Occipital lobe (tissue), 2 donors: Measurements from ENCODE around the gene TMEM243. TPM values are rescaled to one million over a fixed set of nuclear protein-coding genes. Genes with fewer than 3 reads are reported as not detected.
"Not testable (repeated sequence)": the region's sequence is repeated elsewhere in the genome, so short reads cannot be mapped to it uniquely, and the experiment has no call there.

Experiments used
- DNase-seq: peaks from one replicate; lab custom pipeline; 2025; lab: John Stamatoyannopoulos, UW
- total RNA-seq: library from RNA; depleted of rRNA; stranded (reverse); fragments of >200 nt; gene quantifications from one replicate; pipeline ENCODE4 v1.2.3, GENCODE V29; 2014

Gene TMEM243, protein sequence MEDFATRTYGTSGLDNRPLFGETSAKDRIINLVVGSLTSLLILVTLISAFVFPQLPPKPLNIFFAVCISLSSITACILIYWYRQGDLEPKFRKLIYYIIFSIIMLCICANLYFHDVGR
- 7.3 TPM for total RNA-seq

DNA sequence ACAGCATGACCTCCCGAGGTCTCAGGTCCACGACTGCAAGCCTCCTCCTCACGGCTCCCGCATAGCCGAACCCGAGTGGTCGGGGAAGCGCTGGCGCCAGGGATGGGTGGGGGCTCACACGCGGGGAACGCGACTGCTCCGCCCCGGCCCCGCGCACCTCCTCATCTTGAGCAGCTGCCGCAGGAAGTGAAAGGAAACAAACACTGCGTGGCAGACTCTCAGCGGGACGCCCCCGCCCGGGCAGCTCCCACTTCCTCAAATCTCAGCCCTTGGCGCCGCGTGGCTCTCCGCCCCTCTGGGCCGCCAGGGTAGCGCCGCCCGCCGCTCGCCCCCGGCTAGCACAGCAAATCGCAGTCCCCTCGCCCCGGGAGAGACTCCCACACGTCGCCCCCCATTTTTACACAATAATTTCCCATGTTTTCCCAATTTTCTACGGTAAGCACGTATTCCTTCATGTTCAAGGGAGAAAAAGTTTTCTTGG is at the start of gene TMEM243:
Gene TMEM243, minus strand, starts transcription at position 188 of the 481 bp plus-strand sequence. CDS start 229 bp downstream, outside the sequence.
- peak; percentile 46 for DNase-seq

- no peak for DNase-seq
Observed at GRCh38 chr7:87267239-87267900, 47.8 kb upstream of the TMEM243 start.

- no peak for DNase-seq
Observed at GRCh38 chr7:87263537-87263936, 44.0 kb upstream of the TMEM243 start.

DNA sequence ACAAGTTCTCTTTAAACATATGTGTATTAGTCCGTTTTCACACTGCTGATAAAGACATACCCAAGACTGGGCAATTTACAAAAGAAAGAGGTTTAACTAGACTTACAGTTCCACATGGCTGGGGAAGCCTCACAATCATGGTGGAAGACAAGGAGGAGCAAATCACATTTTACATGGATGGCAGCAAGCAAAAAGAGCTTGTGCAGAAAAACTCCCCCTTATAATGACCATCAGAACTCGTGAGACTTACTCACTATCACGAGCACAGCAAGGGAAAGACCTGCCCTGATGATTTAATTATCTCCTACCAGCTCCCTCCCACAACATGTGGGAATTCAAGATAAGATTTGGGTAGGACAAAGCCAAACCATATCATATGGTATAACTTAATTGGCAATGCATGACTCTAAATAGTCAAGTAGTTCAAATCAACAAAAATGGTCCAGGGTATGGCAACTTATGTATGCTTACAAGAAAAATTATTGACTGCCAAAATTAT is 34.1 kb upstream of the TMEM243 start:
- no peak for DNase-seq

- not testable (repeated sequence) for DNase-seq
Observed at GRCh38 chr7:87245671-87246070, 26.1 kb upstream of the TMEM243 start.

- not testable (repeated sequence) for DNase-seq
Observed at GRCh38 chr7:87238464-87239051, 19.0 kb upstream of the TMEM243 start.

DNA sequence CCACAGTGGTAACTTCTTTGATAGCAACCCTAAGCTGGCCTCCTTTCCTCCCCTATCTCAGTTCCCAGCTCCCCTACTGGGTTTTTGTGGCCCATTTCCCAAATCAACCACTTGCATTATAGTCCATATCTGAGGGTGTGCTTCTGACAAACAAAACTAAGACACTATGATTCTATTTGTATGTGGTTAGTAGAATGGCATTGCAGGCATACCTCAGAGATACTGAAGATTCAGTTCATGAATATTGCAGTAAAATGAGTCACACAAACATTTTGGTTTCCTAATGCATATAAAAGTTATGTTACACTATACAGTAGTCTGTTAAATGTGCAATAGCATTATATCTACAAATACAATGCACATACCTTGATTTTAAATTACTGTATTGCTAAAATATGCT is 15.4 kb upstream of the TMEM243 start:
- no peak for DNase-seq

DNA sequence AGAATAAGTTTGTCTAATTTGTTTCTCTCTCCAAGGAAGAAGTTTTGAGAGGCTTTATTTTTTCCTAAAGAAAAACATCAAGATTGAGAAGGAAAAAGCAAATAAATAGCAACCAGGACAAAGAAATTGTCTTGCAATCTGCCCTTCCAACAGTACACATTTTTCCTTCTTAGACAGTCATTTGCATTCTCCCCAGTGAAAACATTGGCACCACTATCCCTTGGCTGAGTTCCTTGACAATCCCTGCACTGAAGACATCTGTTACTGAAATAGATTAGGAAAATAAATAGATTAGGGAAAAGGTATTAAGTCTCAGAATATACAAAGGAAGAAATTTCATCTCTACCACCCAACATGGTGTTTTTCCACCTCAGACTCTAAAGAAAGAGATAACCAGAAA is 12.2 kb upstream of the TMEM243 start:
- DNase-seq = no peak

DNA sequence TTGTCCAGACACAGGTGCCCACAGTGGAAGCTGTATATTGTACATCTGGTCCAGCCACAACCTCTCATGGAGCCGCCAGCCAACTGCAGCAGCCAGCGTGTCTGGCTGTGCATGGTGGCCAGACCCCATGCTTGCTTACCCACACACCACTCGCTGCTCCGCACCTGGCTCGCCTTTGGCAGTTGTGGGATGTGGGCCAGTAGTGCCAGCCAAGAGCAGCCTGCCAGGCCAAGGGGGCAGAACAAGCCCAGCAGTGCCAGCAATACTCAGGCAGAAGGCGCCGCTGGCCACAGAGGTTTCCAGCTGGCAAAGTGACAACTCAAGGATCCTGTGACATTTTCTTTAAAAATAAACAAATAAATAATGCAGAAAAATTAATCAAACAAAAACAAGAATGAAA is 11.7 kb upstream of the TMEM243 start:
- DNase-seq = no peak

DNA sequence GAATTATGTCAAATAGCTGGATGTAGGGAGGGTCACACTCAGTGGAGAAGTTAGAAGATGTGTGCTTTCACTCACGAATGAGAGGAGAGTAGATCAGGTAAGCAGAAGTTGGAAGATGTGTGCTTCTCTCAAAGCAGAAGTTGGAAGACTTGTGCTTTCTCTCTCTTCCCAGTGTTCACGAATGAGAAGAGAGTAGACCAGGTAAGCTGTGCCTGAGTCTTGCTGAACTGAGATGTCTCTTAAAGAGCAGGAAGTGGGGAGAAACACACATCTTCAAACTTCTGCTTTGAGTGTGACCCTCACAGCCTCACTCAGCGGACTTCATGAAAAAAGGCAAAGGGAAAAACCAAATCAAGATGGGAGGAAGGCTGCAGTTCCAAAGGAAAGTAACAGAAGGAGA is 7.0 kb upstream of the TMEM243 start:
- no peak for DNase-seq

GRCh38 chr7:87225696-87226095 is 6.2 kb upstream of the TMEM243 start:
- DNase-seq = no peak

- no peak for DNase-seq
Observed at GRCh38 chr7:87223666-87224065, 4.1 kb upstream of the TMEM243 start.

DNA sequence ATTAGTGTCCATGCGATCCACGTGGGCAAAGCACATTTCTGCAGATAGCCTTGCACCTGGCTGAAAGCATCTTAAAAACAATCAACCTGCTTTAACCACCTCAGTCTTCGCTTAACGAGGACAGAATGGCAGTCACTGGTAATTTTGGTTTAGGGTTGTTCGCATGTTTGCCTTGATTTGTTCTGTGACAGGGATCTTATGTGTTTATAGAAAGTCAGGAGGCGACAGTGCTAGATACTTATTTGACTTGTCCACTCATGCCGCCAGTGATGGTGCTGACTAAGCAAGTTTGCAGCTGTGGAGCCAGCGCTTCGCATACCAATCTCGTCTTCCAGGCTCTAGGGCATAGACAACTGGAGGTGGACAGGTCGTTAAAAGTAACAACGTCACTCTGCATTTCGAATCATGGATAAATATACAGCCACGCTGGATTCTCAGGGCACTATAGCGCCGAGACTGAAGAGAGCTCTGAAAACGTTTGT is 1.2 kb upstream of the TMEM243 start:
- peak; percentile 22 for DNase-seq

- DNase-seq = peak; percentile 77
Observed at GRCh38 chr7:87220026-87220733, 648 bp upstream of the TMEM243 start.

DNA sequence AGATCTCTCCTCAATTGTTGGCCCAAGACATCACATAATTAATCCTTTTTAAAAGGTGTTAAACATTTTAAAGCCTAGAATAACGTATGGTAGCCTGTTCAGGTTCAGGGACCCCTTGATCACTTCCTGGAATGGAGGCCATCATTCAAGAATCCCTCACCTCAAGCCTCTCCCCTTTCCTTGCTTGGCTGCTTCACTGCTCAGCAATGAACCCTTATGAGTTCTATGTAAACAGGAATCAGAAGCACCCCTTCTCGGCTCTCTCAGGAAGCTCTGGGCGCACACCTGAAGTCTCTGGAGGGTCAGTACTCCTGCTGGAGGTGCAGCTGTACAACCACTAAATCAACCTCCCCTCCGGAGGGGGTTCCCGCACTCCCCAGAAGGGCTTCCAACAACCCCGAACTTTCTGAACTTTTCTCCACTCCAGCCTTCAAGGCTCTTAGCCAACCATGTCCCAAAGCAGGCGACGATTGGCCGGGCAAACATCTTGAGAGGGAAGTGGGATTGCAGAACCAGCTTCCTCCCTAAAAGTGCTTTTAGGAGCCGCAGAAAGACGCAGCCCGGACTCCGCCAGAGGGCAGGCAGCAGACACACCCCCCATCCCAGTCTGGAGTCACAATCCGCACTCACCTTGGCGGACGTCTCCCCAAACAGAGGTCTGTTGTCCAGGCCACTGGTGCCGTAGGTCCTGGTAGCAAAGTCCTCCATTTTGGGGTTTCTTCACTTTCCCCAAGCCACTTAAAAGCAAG is 562 bp downstream of the TMEM243 start:
- DNase-seq = peak; percentile 32

- DNase-seq = no peak
Observed at GRCh38 chr7:87217983-87218653, 1.4 kb downstream of the TMEM243 start.

DNA sequence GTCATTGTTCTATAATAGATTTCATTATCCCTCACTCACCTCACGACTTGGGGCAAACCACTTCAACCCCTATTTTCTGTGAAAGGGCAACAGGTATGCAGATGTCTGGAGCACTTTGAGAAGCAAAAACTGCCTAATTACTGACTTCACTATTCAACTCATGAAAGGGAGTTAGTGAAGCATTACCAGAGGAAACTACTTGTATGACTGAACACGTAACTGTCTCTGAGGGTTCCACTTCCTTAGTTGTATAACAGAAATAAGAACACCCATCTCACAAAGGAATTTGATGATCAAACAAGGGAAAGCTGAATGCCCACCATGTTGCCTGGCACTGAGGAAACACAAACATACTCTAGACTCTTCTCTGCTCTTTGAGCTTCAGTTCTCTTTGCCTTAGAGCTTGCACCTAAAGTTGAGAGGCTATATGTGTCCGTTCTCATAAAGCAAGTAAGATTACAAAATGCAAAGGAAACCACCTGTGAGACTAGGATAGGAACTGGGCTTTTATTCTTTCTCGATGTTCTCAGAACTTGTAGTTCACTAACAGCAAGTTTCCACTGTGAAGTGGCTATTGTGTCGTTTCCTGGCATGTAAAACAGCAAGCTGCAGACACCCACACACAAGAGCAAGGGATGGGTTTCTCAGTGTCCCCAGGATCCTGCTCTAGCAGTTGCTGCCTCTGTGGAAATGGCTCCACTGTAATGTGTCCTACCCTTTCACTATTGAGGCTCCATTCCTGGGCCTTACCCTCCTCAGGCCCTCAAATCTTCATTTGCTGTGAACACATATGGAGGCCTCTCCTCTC is 2.6 kb downstream of the TMEM243 start:
- DNase-seq = no peak

DNA sequence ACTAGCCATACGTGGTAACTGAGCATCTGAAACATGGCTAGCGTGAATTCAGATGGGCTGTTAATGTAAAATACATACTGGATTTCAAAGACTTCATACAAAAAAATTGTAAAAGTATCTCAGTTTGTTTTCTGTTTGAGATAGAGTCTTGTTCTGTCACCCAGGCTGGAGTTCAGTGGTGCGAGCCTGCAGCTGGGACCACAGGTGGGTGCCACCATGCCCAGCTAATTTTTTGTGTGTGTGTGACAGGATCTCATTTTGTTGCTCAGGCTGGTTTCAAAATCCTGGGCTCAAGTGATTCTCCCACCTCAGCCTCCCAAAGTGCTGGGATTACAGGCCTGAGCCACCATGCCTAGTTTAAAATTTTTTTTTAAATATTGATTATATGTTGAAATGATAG is 4.5 kb downstream of the TMEM243 start:
- no peak for DNase-seq

- DNase-seq = no peak
Observed at GRCh38 chr7:87213811-87214210, 5.7 kb downstream of the TMEM243 start.

DNA sequence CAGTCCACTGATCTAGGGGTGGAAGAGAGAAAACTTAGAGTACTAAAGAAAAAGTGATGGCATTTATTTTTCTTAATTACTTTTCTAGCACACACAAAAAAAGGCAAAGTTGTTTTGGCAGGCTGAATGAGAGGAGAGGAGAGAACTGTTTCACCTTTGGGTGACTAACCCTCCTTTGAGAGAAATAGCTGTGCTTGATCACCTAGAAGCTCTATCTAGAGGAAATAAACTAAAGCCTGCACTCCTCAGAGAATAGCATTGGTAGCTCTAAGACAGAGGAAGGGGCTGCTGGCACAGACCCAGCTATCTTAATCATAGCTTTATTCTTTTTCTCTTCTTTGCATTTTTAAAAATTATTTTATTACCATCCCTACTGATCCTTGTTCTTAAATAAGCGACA is 6.3 kb downstream of the TMEM243 start:
- DNase-seq = no peak
